ENCODE results near the gene SLC25A24.
"Not testable (repeated sequence)": the region's sequence is repeated elsewhere in the genome, so short reads cannot be mapped to it uniquely, and the experiment has no call there.

DNA sequence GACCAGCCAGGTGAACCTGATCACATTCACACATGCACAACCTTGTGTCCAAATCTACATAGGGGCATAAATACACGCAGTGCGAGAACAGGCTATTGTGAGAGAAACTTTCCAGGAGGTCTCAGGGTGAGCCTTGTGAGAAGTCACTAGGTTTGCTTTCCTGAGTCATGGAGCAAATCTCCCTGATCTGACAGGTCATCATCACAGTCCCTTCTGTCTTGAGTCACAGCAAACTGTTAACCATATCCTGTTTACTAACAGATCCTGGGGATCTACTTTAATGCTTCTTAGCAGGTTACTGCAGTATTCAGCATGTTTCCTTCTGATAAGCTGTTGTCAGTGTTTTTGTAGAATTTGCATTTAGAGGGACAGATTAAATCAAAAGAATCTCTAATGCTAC, 35.2 kb upstream of the SLC25A24 start:
- not testable (repeated sequence) for TF ChIP-seq POLR2A, CTCF (IDR thresholded peaks at IDR 0.05)
